ENCODE data around the gene ZNF782. TPM values are rescaled to one million over a fixed set of nuclear protein-coding genes. Genes with fewer than 3 reads are reported as not detected.
A peak's percentile ranks its signal among the peaks of the same experiment; 100 is the strongest.
"Not testable (repeated sequence)": the region's sequence is repeated elsewhere in the genome, so short reads cannot be mapped to it uniquely, and the experiment has no call there.

ZNF782 gene
- polyA plus RNA-seq, 1 donor, result 7.2 TPM

GRCh38 chr9:96854651-96855273, 448 bp upstream of the ZNF782 start:
- Histone ChIP-seq H3K27me3 (ENCODE audit: control insufficient read depth, insufficient read depth, low read length) (no peaks in the 10 kb centered on the region), H3K9me3 (ENCODE audit: control insufficient read depth, low read depth, low read length) (peaks cover 6% of the 10 kb centered on the region), H3K4me1 (ENCODE audit: control insufficient read depth, insufficient read depth, low read length) (peaks cover 38% of the 10 kb centered on the region), H3K36me3 (ENCODE audit: control insufficient read depth, insufficient read depth, low read length) (no peaks in the 10 kb centered on the region), H3K4me3 (ENCODE audit: low read length) (peak overlapping the region; percentile 79), H3K27ac (ENCODE audit: low read length) (no peak overlapping the region)
- no peak for DNase-seq
- WGBS (ENCODE audit: insufficient coverage, low lambda C conversion rate), result 45% methylated on average over 6 of the region's 16 CpGs

GRCh38 chr9:96852676-96853075, 1.6 kb downstream of the ZNF782 start:
- peaks cover 4% of the 10 kb centered on the region for H3K36me3 ChIP-seq (ENCODE audit: control insufficient read depth, insufficient read depth, low read length)
- H3K27me3 ChIP-seq (ENCODE audit: control insufficient read depth, insufficient read depth, low read length), result no peaks in the 10 kb centered on the region
- no peak overlapping the region for H3K27ac ChIP-seq (ENCODE audit: low read length)
- peaks cover 22% of the 10 kb centered on the region for H3K9me3 ChIP-seq (ENCODE audit: control insufficient read depth, low read depth, low read length)
- H3K4me1 ChIP-seq (ENCODE audit: control insufficient read depth, insufficient read depth, low read length), result peaks cover 24% of the 10 kb centered on the region
- DNase-seq, result no peak
- no CpG with 5 or more reads among the region's 4 CpGs for WGBS (ENCODE audit: insufficient coverage, low lambda C conversion rate)
- H3K4me3 ChIP-seq (ENCODE audit: low read length), result no peak overlapping the region

GRCh38 chr9:96844040-96844439, 10.3 kb downstream of the ZNF782 start:
- peaks cover 45% of the 10 kb centered on the region for H3K9me3 ChIP-seq (ENCODE audit: control insufficient read depth, low read depth, low read length)
- H3K27me3 ChIP-seq (ENCODE audit: control insufficient read depth, insufficient read depth, low read length), result no peaks in the 10 kb centered on the region
- no CpG with 5 or more reads among the region's 2 CpGs for WGBS (ENCODE audit: insufficient coverage, low lambda C conversion rate)
- H3K36me3 ChIP-seq (ENCODE audit: control insufficient read depth, insufficient read depth, low read length), result peaks cover 17% of the 10 kb centered on the region
- no peak overlapping the region for H3K27ac ChIP-seq (ENCODE audit: low read length)
- no peak overlapping the region for H3K4me3 ChIP-seq (ENCODE audit: low read length)
- H3K4me1 ChIP-seq (ENCODE audit: control insufficient read depth, insufficient read depth, low read length), result no peaks in the 10 kb centered on the region
- DNase-seq, result no peak

GRCh38 chr9:96818533-96818932, 35.8 kb downstream of the ZNF782 start:
- Histone ChIP-seq H3K4me3 (ENCODE audit: low read length) (no peak overlapping the region), H3K9me3 (ENCODE audit: control insufficient read depth, low read depth, low read length) (peaks cover 65% of the 10 kb centered on the region), H3K27ac (ENCODE audit: low read length) (no peak overlapping the region), H3K36me3 (ENCODE audit: control insufficient read depth, insufficient read depth, low read length) (peaks cover 17% of the 10 kb centered on the region), H3K27me3 (ENCODE audit: control insufficient read depth, insufficient read depth, low read length) (no peaks in the 10 kb centered on the region), H3K4me1 (ENCODE audit: control insufficient read depth, insufficient read depth, low read length) (no peaks in the 10 kb centered on the region)
- 90% methylated on average over 2 of the region's 6 CpGs for WGBS (ENCODE audit: insufficient coverage, low lambda C conversion rate)
- no peak for DNase-seq

GRCh38 chr9:96817973-96818372, 36.3 kb downstream of the ZNF782 start:
- DNase-seq, result no peak
- H3K4me3 ChIP-seq (ENCODE audit: low read length), result no peak overlapping the region
- H3K4me1 ChIP-seq (ENCODE audit: control insufficient read depth, insufficient read depth, low read length), result no peaks in the 10 kb centered on the region
- H3K27ac ChIP-seq (ENCODE audit: low read length), result no peak overlapping the region
- H3K27me3 ChIP-seq (ENCODE audit: control insufficient read depth, insufficient read depth, low read length), result no peaks in the 10 kb centered on the region
- peaks cover 14% of the 10 kb centered on the region for H3K36me3 ChIP-seq (ENCODE audit: control insufficient read depth, insufficient read depth, low read length)
- WGBS (ENCODE audit: insufficient coverage, low lambda C conversion rate), result no CpG with 5 or more reads among the region's 2 CpGs
- peaks cover 60% of the 10 kb centered on the region for H3K9me3 ChIP-seq (ENCODE audit: control insufficient read depth, low read depth, low read length)

GRCh38 chr9:96813607-96814006, 40.7 kb downstream of the ZNF782 start:
- H3K27me3 ChIP-seq (ENCODE audit: control insufficient read depth, insufficient read depth, low read length), result no peaks in the 10 kb centered on the region
- no peaks in the 10 kb centered on the region for H3K36me3 ChIP-seq (ENCODE audit: control insufficient read depth, insufficient read depth, low read length)
- no peak for DNase-seq
- no peak overlapping the region for H3K27ac ChIP-seq (ENCODE audit: low read length)
- 88% methylated on average over 1 of the region's 1 CpG for WGBS (ENCODE audit: insufficient coverage, low lambda C conversion rate)
- peaks cover 58% of the 10 kb centered on the region for H3K9me3 ChIP-seq (ENCODE audit: control insufficient read depth, low read depth, low read length)
- no peaks in the 10 kb centered on the region for H3K4me1 ChIP-seq (ENCODE audit: control insufficient read depth, insufficient read depth, low read length)
- no peak overlapping the region for H3K4me3 ChIP-seq (ENCODE audit: low read length)

GRCh38 chr9:96798959-96799358, 55.4 kb downstream of the ZNF782 start:
- peaks cover 23% of the 10 kb centered on the region for H3K36me3 ChIP-seq (ENCODE audit: control insufficient read depth, insufficient read depth, low read length)
- H3K27ac ChIP-seq (ENCODE audit: low read length); DNase-seq; H3K4me1 ChIP-seq (ENCODE audit: control insufficient read depth, insufficient read depth, low read length); H3K27me3 ChIP-seq (ENCODE audit: control insufficient read depth, insufficient read depth, low read length); H3K4me3 ChIP-seq (ENCODE audit: low read length): not testable (repeated sequence)
- no CpG with 5 or more reads among the region's 2 CpGs for WGBS (ENCODE audit: insufficient coverage, low lambda C conversion rate)
- peaks cover 27% of the 10 kb centered on the region for H3K9me3 ChIP-seq (ENCODE audit: control insufficient read depth, low read depth, low read length)

- no peak for DNase-seq
- Histone ChIP-seq H3K4me3 (ENCODE audit: low read length) (no peak overlapping the region), H3K36me3 (ENCODE audit: control insufficient read depth, insufficient read depth, low read length) (no peaks in the 10 kb centered on the region), H3K9me3 (ENCODE audit: control insufficient read depth, low read depth, low read length) (peaks cover 5% of the 10 kb centered on the region), H3K4me1 (ENCODE audit: control insufficient read depth, insufficient read depth, low read length) (no peaks in the 10 kb centered on the region), H3K27ac (ENCODE audit: low read length) (no peak overlapping the region), H3K27me3 (ENCODE audit: control insufficient read depth, insufficient read depth, low read length) (no peaks in the 10 kb centered on the region)
- no CpG with 5 or more reads among the region's 3 CpGs for WGBS (ENCODE audit: insufficient coverage, low lambda C conversion rate)
Observed at GRCh38 chr9:96784021-96784420, 70.3 kb downstream of the ZNF782 start.

GRCh38 chr9:96782235-96782634, 72.1 kb downstream of the ZNF782 start:
- DNase-seq, result no peak
- H3K27ac ChIP-seq (ENCODE audit: low read length), result no peak overlapping the region
- no peaks in the 10 kb centered on the region for H3K36me3 ChIP-seq (ENCODE audit: control insufficient read depth, insufficient read depth, low read length)
- no peak overlapping the region for H3K4me3 ChIP-seq (ENCODE audit: low read length)
- no peaks in the 10 kb centered on the region for H3K4me1 ChIP-seq (ENCODE audit: control insufficient read depth, insufficient read depth, low read length)
- H3K27me3 ChIP-seq (ENCODE audit: control insufficient read depth, insufficient read depth, low read length), result no peaks in the 10 kb centered on the region
- H3K9me3 ChIP-seq (ENCODE audit: control insufficient read depth, low read depth, low read length), result no peaks in the 10 kb centered on the region

- no CpG with 5 or more reads among the region's 3 CpGs for WGBS (ENCODE audit: insufficient coverage, low lambda C conversion rate)
- H3K9me3 ChIP-seq (ENCODE audit: control insufficient read depth, low read depth, low read length), result no peaks in the 10 kb centered on the region
- no peaks in the 10 kb centered on the region for H3K4me1 ChIP-seq (ENCODE audit: control insufficient read depth, insufficient read depth, low read length)
- DNase-seq, result no peak
- H3K4me3 ChIP-seq (ENCODE audit: low read length), result no peak overlapping the region
- H3K27ac ChIP-seq (ENCODE audit: low read length), result no peak overlapping the region
- H3K27me3 ChIP-seq (ENCODE audit: control insufficient read depth, insufficient read depth, low read length), result no peaks in the 10 kb centered on the region
- H3K36me3 ChIP-seq (ENCODE audit: control insufficient read depth, insufficient read depth, low read length), result no peaks in the 10 kb centered on the region
Observed at GRCh38 chr9:96781552-96781951, 72.8 kb downstream of the ZNF782 start.

GRCh38 chr9:96779089-96779488, 75.2 kb downstream of the ZNF782 start:
- no CpG with 5 or more reads among the region's 2 CpGs for WGBS (ENCODE audit: insufficient coverage, low lambda C conversion rate)
- no peaks in the 10 kb centered on the region for H3K4me1 ChIP-seq (ENCODE audit: control insufficient read depth, insufficient read depth, low read length)
- no peaks in the 10 kb centered on the region for H3K9me3 ChIP-seq (ENCODE audit: control insufficient read depth, low read depth, low read length)
- peaks cover 18% of the 10 kb centered on the region for H3K36me3 ChIP-seq (ENCODE audit: control insufficient read depth, insufficient read depth, low read length)
- H3K4me3 ChIP-seq (ENCODE audit: low read length), result no peak overlapping the region
- no peaks in the 10 kb centered on the region for H3K27me3 ChIP-seq (ENCODE audit: control insufficient read depth, insufficient read depth, low read length)
- DNase-seq, result no peak
- H3K27ac ChIP-seq (ENCODE audit: low read length), result no peak overlapping the region

All from large intestine (tissue), 3 donors.